Measurements from ENCODE around the gene SEMA3D. TPM values are rescaled to one million over a fixed set of nuclear protein-coding genes. Genes with fewer than 3 reads are reported as not detected.

Gene SEMA3D
- total and polyA plus RNA-seq, 9 of the 15 experiments (the other 6 are each of a cell fraction or from before 2014, with no cell fraction given), result 0.01 to 0.10 (median 0.04) TPM; not detected in 1

DNA sequence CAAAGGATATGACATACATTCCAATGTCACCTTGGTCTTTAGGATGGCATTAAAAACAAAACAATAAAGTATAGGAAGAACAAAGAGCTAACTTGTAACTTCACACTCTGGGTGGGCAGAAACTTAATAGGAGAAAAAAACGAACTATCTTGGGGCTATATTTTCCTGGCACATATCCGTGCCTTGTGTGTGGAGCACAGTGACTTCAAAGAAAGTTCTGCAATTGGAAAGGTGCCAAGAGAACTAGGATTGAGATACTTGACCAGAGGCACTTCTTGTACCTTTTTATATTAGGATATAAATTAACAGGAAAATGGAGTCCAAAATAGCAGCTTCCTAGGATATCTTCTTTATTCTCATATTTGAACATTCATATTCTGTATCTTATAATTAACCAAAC lies 148.4 kb downstream of the SEMA3D start:
- no peak overlapping the region for H3K9ac ChIP-seq (ENCODE audit: insufficient read depth in 1 of 2, low read depth in 2 of 2, low read length in 2 of 2)
- no TSS peak for BruUV-seq (replicated peaks)
- H3K27ac ChIP-seq (ENCODE audit: extremely low read depth, low read depth, low read length), result no peak overlapping the region
- in situ Hi-C loops (cut with MboI) (loop anchor here (25.0 kb wide), 1 partner anchor 1424 kb away; no protein-coding TSS in a partner anchor), intact Hi-C loops (cut with micrococcal nuclease) (loop anchor here (10.0 kb wide), 1 partner anchor 1776 kb away; no protein-coding TSS in a partner anchor)
- no peaks in the 10 kb centered on the region for H3K27me3 ChIP-seq (ENCODE audit: control insufficient read depth in 2 of 2, insufficient read depth in 2 of 2, low read length in 2 of 2)
- no peaks in the 10 kb centered on the region for H3K9me1 ChIP-seq (ENCODE audit: control insufficient read depth, insufficient read depth, low read length)
- H4K20me1 ChIP-seq (replicated peaks; ENCODE audit: control insufficient read depth, insufficient read depth, low read length), result no peaks in the 10 kb centered on the region
- H3K4me1 ChIP-seq (replicated peaks in 1 of 2; ENCODE audit: control insufficient read depth in 2 of 2, insufficient read depth in 2 of 2, low read length in 2 of 2), result no peaks in the 10 kb centered on the region
- no peaks in the 10 kb centered on the region for H3K36me3 ChIP-seq (ENCODE audit: control insufficient read depth, insufficient read depth, low read length)
- H3K4me2 ChIP-seq (ENCODE audit: insufficient read depth, low read length), result no peak overlapping the region
- no peaks in the 10 kb centered on the region for H3K79me2 ChIP-seq (ENCODE audit: control insufficient read depth, insufficient read depth, low read length)
- H3K9me3 ChIP-seq (replicated peaks; ENCODE audit: control insufficient read depth, insufficient read depth, low read depth, low read length), result no peaks in the 10 kb centered on the region
- ChIA-PET POLR2A (no interaction called here), CTCF (ENCODE audit: low intra/inter-chr PET ratio) (no interaction called here)
- TF ChIP-seq BRD4 (IDR thresholded peaks at IDR 0.05), result no peak
- TF ChIP-seq PPARD (CRISPR knock-in tag; IDR thresholded peaks at IDR 0.05), result no peak
- TF ChIP-seq, protein P1, sequence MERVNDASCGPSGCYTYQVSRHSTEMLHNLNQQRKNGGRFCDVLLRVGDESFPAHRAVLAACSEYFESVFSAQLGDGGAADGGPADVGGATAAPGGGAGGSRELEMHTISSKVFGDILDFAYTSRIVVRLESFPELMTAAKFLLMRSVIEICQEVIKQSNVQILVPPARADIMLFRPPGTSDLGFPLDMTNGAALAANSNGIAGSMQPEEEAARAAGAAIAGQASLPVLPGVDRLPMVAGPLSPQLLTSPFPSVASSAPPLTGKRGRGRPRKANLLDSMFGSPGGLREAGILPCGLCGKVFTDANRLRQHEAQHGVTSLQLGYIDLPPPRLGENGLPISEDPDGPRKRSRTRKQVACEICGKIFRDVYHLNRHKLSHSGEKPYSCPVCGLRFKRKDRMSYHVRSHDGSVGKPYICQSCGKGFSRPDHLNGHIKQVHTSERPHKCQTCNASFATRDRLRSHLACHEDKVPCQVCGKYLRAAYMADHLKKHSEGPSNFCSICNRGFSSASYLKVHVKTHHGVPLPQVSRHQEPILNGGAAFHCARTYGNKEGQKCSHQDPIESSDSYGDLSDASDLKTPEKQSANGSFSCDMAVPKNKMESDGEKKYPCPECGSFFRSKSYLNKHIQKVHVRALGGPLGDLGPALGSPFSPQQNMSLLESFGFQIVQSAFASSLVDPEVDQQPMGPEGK (CRISPR knock-in tag; IDR thresholded peaks at IDR 0.05; ENCODE audit: borderline replicate concordance), result no peak
- no peak for TF ChIP-seq CSDE1 (IDR thresholded peaks at IDR 0.05)
- no peak for TF ChIP-seq GABPB2 (CRISPR knock-in tag; conservative IDR thresholded peaks at IDR 0.05)
- no peak for TF ChIP-seq MITF (IDR thresholded peaks at IDR 0.05)
- TF ChIP-seq HEY1 (CRISPR knock-in tag; IDR thresholded peaks at IDR 0.05; ENCODE audit: borderline replicate concordance), result no peak
- TF ChIP-seq ZFP36 (IDR thresholded peaks at IDR 0.05; ENCODE audit: low read depth, low read length, partially characterized antibody), result no peak
- peak; percentile 44; the same call in 1 of the 2 replicates for TF ChIP-seq NFIC (IDR thresholded peaks at IDR 0.05)
- no peak overlapping the region for H2AFZ ChIP-seq (ENCODE audit: low read depth, low read length)
- ATAC-seq, result no peak
- DNase-seq (ENCODE audit: extremely low read depth in 1 of 4, low spot score in 3 of 4), result no peak
- FAIRE-seq, result no peak
- no peak overlapping the region for H3K4me3 ChIP-seq
- 0% methylated on average over 2 of the region's 2 CpGs for WGBS (ENCODE audit: insufficient coverage, low coverage, missing lambda C conversion rate)

Measured in K562 (cell line).